HG03439 (cell line): ENCODE data around the gene NCMAP.

ENCODE experiments used
- ATAC-seq: cut with Tn5 transposase; IDR thresholded peaks from one replicate; pipeline ENCODE4 v1.9.1; 2021; ENCODE audit warnings: mild to moderate bottlenecking, moderate library complexity; ENCODE audit not compliant: unreplicated experiment

The NCMAP gene

GRCh38 chr1:24570265-24571125, 14.6 kb downstream of the NCMAP start:
- no peak for ATAC-seq

- no peak for ATAC-seq
Observed at GRCh38 chr1:24572301-24572700, 16.4 kb downstream of the NCMAP start.

- no peak for ATAC-seq
Observed at GRCh38 chr1:24575905-24576587, 20.2 kb downstream of the NCMAP start.

GRCh38 chr1:24578846-24579245, 23.0 kb downstream of the NCMAP start:
- no peak for ATAC-seq

GRCh38 chr1:24580756-24581155, 24.9 kb downstream of the NCMAP start:
- ATAC-seq, result no peak

GRCh38 chr1:24584171-24584647, 28.3 kb downstream of the NCMAP start:
- ATAC-seq, result no peak

GRCh38 chr1:24586119-24586518, 30.2 kb downstream of the NCMAP start:
- ATAC-seq, result no peak

GRCh38 chr1:24586970-24587820, 31.3 kb downstream of the NCMAP start:
- no peak for ATAC-seq

- ATAC-seq, result no peak
Observed at GRCh38 chr1:24588573-24588972, 32.7 kb downstream of the NCMAP start.

- no peak for ATAC-seq
Observed at GRCh38 chr1:24589200-24589599, 33.3 kb downstream of the NCMAP start.

- ATAC-seq, result no peak
Observed at GRCh38 chr1:24591781-24592180, 35.9 kb downstream of the NCMAP start.

- no peak for ATAC-seq
Observed at GRCh38 chr1:24594328-24594598, 38.4 kb downstream of the NCMAP start.

GRCh38 chr1:24596401-24596880, 40.6 kb downstream of the NCMAP start:
- no peak for ATAC-seq

GRCh38 chr1:24599265-24599664, 43.4 kb downstream of the NCMAP start:
- ATAC-seq, result no peak

GRCh38 chr1:24600551-24600950, 44.7 kb downstream of the NCMAP start:
- no peak for ATAC-seq

- no peak for ATAC-seq
Observed at GRCh38 chr1:24605534-24606295, 49.8 kb downstream of the NCMAP start.

GRCh38 chr1:24606296-24606605, 50.4 kb downstream of the NCMAP start:
- ATAC-seq, result no peak

GRCh38 chr1:24606621-24607020, 50.7 kb downstream of the NCMAP start:
- ATAC-seq, result no peak

- ATAC-seq, result no peak
Observed at GRCh38 chr1:24609949-24610517, 54.1 kb downstream of the NCMAP start.

- ATAC-seq, result no peak
Observed at GRCh38 chr1:24619376-24619775, 63.5 kb downstream of the NCMAP start.
